Body of pancreas (tissue), 4 donors: Measurements from ENCODE around the gene EFHC2.
"Not testable (repeated sequence)": the region's sequence is repeated elsewhere in the genome, so short reads cannot be mapped to it uniquely, and the experiment has no call there.

ENCODE experiments used
- POLR2A ChIP-seq, 3 donors: fragments of 450-650 bp; IDR thresholded peaks; one replicate each; pipeline ENCODE4 v1.6.1; 2016; ENCODE audit warnings: antibody characterized with exemption in 3 of 3, mild to moderate bottlenecking in 2 of 3
- TF ChIP-seq, protein P1 (sequence below), 7 experiments: fragments of 450-650 bp in 4 of 7; fragments of 200-600 bp in 3 of 7; sonication (generic) in 3 of 7; IDR thresholded peaks; one replicate each; pipeline ENCODE4 v1.5.1; 2016 to 2019; ENCODE audit warnings: antibody characterized with exemption in 7 of 7

DNA sequence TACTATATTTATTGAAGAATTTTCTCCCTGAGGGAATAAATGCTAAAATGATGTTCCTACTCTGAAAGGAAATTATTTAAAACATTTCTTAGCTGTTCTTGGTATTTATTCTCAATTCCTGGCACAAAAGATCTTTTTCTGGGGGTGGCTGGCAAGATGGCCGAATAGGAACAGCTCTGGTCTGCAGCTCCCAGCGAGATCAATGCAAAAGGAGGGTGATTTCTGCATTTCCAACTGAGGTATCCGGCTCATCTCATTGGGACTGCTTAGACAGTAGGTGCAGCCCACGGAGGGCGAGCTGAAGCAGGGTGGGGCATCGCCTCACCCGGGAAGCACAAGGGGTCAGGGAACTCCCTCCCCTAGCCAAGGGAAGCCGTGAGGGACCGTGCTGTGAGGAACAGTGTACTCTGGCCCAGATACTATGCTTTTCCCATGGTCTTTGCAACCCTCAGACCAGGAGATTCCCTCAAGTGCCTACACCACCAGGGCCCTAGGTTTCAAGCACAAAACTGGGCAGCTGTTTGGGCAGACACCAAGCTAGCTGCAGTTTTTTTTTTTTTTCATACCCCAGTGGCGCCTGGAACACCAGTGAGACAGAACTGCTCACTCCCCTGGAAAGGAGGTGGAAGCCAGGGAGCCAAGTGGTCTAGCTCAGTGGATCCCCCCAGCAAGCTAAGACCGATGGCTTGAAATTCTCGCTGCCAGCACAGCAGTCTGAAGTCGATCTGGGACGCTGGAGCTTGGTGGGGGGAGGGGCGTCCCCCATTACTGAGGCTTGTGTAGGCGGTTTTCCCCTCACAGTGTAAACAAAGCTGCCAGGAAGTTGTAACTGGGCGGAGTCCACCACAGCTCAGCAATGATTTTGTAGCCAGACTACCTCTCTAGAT is 90.5 kb downstream of the EFHC2 start:
- TF ChIP-seq, protein P1, sequence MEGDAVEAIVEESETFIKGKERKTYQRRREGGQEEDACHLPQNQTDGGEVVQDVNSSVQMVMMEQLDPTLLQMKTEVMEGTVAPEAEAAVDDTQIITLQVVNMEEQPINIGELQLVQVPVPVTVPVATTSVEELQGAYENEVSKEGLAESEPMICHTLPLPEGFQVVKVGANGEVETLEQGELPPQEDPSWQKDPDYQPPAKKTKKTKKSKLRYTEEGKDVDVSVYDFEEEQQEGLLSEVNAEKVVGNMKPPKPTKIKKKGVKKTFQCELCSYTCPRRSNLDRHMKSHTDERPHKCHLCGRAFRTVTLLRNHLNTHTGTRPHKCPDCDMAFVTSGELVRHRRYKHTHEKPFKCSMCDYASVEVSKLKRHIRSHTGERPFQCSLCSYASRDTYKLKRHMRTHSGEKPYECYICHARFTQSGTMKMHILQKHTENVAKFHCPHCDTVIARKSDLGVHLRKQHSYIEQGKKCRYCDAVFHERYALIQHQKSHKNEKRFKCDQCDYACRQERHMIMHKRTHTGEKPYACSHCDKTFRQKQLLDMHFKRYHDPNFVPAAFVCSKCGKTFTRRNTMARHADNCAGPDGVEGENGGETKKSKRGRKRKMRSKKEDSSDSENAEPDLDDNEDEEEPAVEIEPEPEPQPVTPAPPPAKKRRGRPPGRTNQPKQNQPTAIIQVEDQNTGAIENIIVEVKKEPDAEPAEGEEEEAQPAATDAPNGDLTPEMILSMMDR (IDR thresholded peaks at IDR 0.05), result not testable (repeated sequence)
- TF ChIP-seq POLR2A (IDR thresholded peaks at IDR 0.05), result not testable (repeated sequence)
